A549 (cell line): ENCODE measurements around the gene MRFAP1L1. TPM values are rescaled to one million over a fixed set of nuclear protein-coding genes. Genes with fewer than 3 reads are reported as not detected.

Experiments used
- ATAC-seq, 2 experiments: fragments of 200-7000 bp in 1 of 2; fragments of >200 bp in 1 of 2; cut with Nextera tagmentation in 1 of 2; cut with Tn5 transposase in 1 of 2; 3 replicates each; pipeline versions ENCODE4 v1.8.0 to v1.9.1; 2018 to 2020; ENCODE audit warnings: mild to moderate bottlenecking in 1 of 2, moderate library complexity in 1 of 2
- CTCF ChIA-PET: fragments of 300-600 bp; sonication (Branson Sonifier 250); formaldehyde crosslinking; extraction: SDS; loops from one replicate; lab custom pipeline; 2021; ENCODE audit warnings: antibody characterized with exemption, inconsistent platforms; lab: Yijun Ruan, JAX
- POLR2A ChIA-PET: fragments of 350-600 bp; formaldehyde crosslinking; extraction: SDS; loops from one replicate; lab custom pipeline; 2021; ENCODE audit warnings: antibody characterized with exemption, inconsistent platforms; lab: Yijun Ruan, JAX
- DNase-seq, 2 experiments: peaks; one replicate each; pipeline versions ENCODE4 v3.0.0 to v3.0.0-alpha.2; 2011 to 2016; ENCODE audit warnings: low read depth in 1 of 2, low spot score in 1 of 2
- FAIRE-seq: peaks from 2 replicates; lab custom pipeline; 2011; peaks lifted over from hg19 to GRCh38; lab: Jason Lieb, UNC
- H3K27ac ChIP-seq, 2 experiments: fragments of >200 bp; sonication (Bioruptor Twin); formaldehyde crosslinking; 3 replicates each; pipeline ENCODE4 v1.5.1; 2016 to 2017
- H3K4me1 ChIP-seq: fragments of >200 bp; sonication (Bioruptor Twin); formaldehyde crosslinking; 3 replicates; pipeline ENCODE4 v1.6.1; 2016
- H3K4me2 ChIP-seq: fragments of >200 bp; sonication (Bioruptor Twin); formaldehyde crosslinking; 3 replicates; pipeline ENCODE4 v1.6.1; 2016
- H3K4me3 ChIP-seq: fragments of >200 bp; sonication (Bioruptor Twin); formaldehyde crosslinking; 3 replicates; pipeline ENCODE4 v1.5.1; 2016
- H3K9me3 ChIP-seq: fragments of >200 bp; sonication (Bioruptor Twin); formaldehyde crosslinking; 3 replicates; pipeline ENCODE4 v1.6.1; 2016
- ATOH8 ChIP-seq: fragments of 250-450 bp; sonication (Bioruptor Pico); IDR thresholded peaks from 2 replicates; pipeline ENCODE4 v1.5.0; 2020; ENCODE audit warnings: low read depth, mild to moderate bottlenecking, moderate library complexity
- BHLHE40 ChIP-seq: IDR thresholded peaks from 2 replicates; pipeline ENCODE4 v1.6.1; 2012; ENCODE audit warnings: low read depth, low read length, inconsistent platforms
- CBX8 ChIP-seq: fragments of 200-600 bp; sonication (generic); IDR thresholded peaks from 2 replicates; pipeline ENCODE4 v1.6.1; 2016
- CTCF ChIP-seq: fragments of >200 bp; sonication (Bioruptor Twin); formaldehyde crosslinking; IDR thresholded peaks from 3 replicates; pipeline ENCODE4 v1.5.1; 2016
- EHMT2 ChIP-seq: fragments of 200-600 bp; sonication (generic); IDR thresholded peaks from 2 replicates; pipeline ENCODE4 v1.6.1; 2016; ENCODE audit warnings: antibody characterized with exemption, low read depth, mild to moderate bottlenecking, moderate library complexity
- ELK1 ChIP-seq: fragments of 150-350 bp; IDR thresholded peaks from 2 replicates; pipeline ENCODE4 v1.6.1; 2014; ENCODE audit warnings: low read depth, mild to moderate bottlenecking, low read length
- EP300 ChIP-seq, 2 experiments: fragments of >200 bp; sonication (Bioruptor Twin); formaldehyde crosslinking; IDR thresholded peaks; 2 replicates in 1 of 2; 3 replicates in 1 of 2; pipeline ENCODE4 v1.6.1; 2016 to 2017
- GATA3 ChIP-seq: IDR thresholded peaks from 2 replicates; pipeline ENCODE4 v1.6.1; 2012; ENCODE audit warnings: borderline replicate concordance
- HDAC2 ChIP-seq: fragments of 200-600 bp; sonication (generic); IDR thresholded peaks from 2 replicates; pipeline ENCODE4 v1.6.1; 2016
- JUN ChIP-seq, 2 experiments: fragments of >200 bp; sonication (Bioruptor Twin); formaldehyde crosslinking; IDR thresholded peaks; 2 replicates in 1 of 2; 3 replicates in 1 of 2; pipeline ENCODE4 v1.6.1; 2016 to 2017
- JUNB ChIP-seq: fragments of >200 bp; sonication (Bioruptor Twin); formaldehyde crosslinking; IDR thresholded peaks from 2 replicates; pipeline ENCODE4 v1.6.1; 2016
- KDM1A ChIP-seq: fragments of 200-600 bp; sonication (generic); IDR thresholded peaks from 2 replicates; pipeline ENCODE4 v1.6.1; 2016; ENCODE audit warnings: low read depth, mild to moderate bottlenecking
- PHF8 ChIP-seq: fragments of 200-600 bp; sonication (generic); IDR thresholded peaks from 2 replicates; pipeline ENCODE4 v1.6.1; 2016; ENCODE audit warnings: low read depth, mild to moderate bottlenecking, antibody characterized with exemption, moderate library complexity, borderline replicate concordance
- RAD21 ChIP-seq, 2 experiments: fragments of >200 bp in 1 of 2; sonication (Bioruptor Twin) in 1 of 2; formaldehyde crosslinking in 1 of 2; IDR thresholded peaks in 1 of 2; conservative IDR thresholded peaks in 1 of 2; 2 replicates in 1 of 2; 3 replicates in 1 of 2; pipeline ENCODE4 v1.6.1; 2012 to 2018; ENCODE audit warnings: inconsistent platforms in 1 of 2
- RFX5 ChIP-seq: fragments of 450-650 bp; IDR thresholded peaks from 2 replicates; pipeline ENCODE4 v1.7.1; 2014; ENCODE audit warnings: antibody characterized with exemption, mild to moderate bottlenecking, moderate library complexity
- SMC3 ChIP-seq: fragments of >200 bp; sonication (Bioruptor Twin); formaldehyde crosslinking; IDR thresholded peaks from 3 replicates; pipeline ENCODE4 v1.6.1; 2018; ENCODE audit warnings: inconsistent platforms
- TFCP2L1 ChIP-seq: fragments of 250-450 bp; sonication (Bioruptor Pico); IDR thresholded peaks from 2 replicates; pipeline ENCODE4 v1.5.0; 2021; ENCODE audit warnings: mild to moderate bottlenecking
- WGBS: methylation state at CpG from one replicate; pipeline ENCODE4 v1.1.6; 2017; ENCODE audit errors: missing lambda C conversion rate; 5-methylcytosine and 5-hydroxymethylcytosine counted together
- polyA plus RNA-seq, 4 experiments: library from polyadenylated mRNA; depleted of rRNA in 3 of 4; stranded (reverse); fragments of >200 nt; fragmentation: RNase III in 1 of 4; extraction: RNeasy Plus Mini Kit Qiagen cat#74134 plus additional on column Dnase treatment in 1 of 4; gene quantifications; 2 replicates in 3 of 4; 3 replicates in 1 of 4; pipeline ENCODE4 v1.2.3, GENCODE V29; 2011 to 2017
- TF ChIP-seq, protein P1 (sequence below): fragments of >200 bp; sonication (Bioruptor Twin); formaldehyde crosslinking; IDR thresholded peaks from 2 replicates; pipeline ENCODE4 v1.6.1; 2016
- TF ChIP-seq, protein P2 (sequence below): fragments of 200-600 bp; sonication (generic); IDR thresholded peaks from 2 replicates; pipeline ENCODE4 v1.6.1; 2016; ENCODE audit warnings: antibody characterized with exemption, mild to moderate bottlenecking, moderate library complexity
- TF ChIP-seq, protein P3 (sequence below): IDR thresholded peaks from 2 replicates; pipeline ENCODE4 v1.6.1; 2012; ENCODE audit warnings: low read depth, borderline replicate concordance

The MRFAP1L1 gene
- polyA plus RNA-seq, 2 of the 4 experiments (the other 2 are of a cell fraction) = 46.1 to 78.2 TPM

DNA sequence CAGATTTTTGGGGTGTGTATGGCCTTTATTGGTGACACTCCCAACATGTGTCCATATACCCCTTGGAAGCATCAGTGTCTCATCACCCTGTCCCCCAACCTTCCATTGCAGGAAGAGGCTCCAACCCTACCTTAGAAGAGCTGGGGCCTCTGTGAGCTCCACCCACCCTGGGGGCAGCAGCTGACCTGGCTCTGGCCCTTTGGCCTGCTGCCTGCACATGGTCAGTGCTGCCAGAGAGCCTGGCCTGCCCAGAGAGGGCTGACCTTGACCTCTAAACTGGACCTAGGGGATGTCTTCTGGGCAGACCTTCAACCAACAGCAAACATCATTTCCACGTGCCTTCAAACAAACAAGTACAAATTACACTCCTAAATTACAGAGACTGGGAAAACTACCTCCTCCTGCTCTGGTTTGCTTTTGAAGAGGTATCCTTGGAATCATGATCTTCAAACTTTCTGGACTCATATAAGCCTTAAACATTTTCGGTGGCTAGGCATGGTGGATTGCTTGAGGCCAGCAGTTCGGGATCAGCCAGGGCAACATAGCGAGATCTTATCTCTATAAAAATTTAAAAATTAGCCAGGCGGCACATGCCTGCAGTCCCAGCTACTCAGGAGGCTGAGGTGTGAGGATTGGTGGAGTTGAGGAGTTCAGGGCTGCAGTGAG, 45.6 kb upstream of the MRFAP1L1 start:
- ChIA-PET POLR2A (no interaction called here), CTCF (no interaction called here)
- DNase-seq = no peak
- no peaks in the 10 kb centered on the region for H3K9me3 ChIP-seq
- H3K27ac ChIP-seq = no peak overlapping the region; a peak in 1 of 6 replicates
- ATAC-seq = no peak
- 60% methylated on average over 5 of the region's 5 CpGs for WGBS
- no peak overlapping the region for H3K4me2 ChIP-seq
- no peak for FAIRE-seq
- TF ChIP-seq BHLHE40 (no peak), JUN (IDR thresholded peaks at IDR 0.05) (no peak), CTCF (no peak), CBX8 (no peak), GATA3 (no peak), EP300 (IDR thresholded peaks at IDR 0.05) (no peak), EHMT2 (no peak), RFX5 (no peak), ELK1 (no peak), SMC3 (no peak), ATOH8 (CRISPR knock-in tag) (no peak), RAD21 (conservative IDR thresholded peaks at IDR 0.05 in 1 of 2, IDR thresholded peaks at IDR 0.05 in 1 of 2) (no peak)
- TF ChIP-seq, protein P1, sequence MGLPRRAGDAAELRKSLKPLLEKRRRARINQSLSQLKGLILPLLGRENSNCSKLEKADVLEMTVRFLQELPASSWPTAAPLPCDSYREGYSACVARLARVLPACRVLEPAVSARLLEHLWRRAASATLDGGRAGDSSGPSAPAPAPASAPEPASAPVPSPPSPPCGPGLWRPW = no peak
- peaks cover 24% of the 10 kb centered on the region for H3K4me1 ChIP-seq
- H3K4me3 ChIP-seq = no peak overlapping the region

- 90% methylated on average over 3 of the region's 3 CpGs for WGBS
- ATAC-seq (no peak), DNase-seq (no peak), FAIRE-seq (no peak)
- no peak overlapping the region for H3K4me3 ChIP-seq
- POLR2A ChIA-PET = no interaction called here
- no peak overlapping the region for H3K4me2 ChIP-seq
- H3K27ac ChIP-seq = no peak overlapping the region; a peak in 1 of 6 replicates
- no peak for TF ChIP-seq JUNB
- no peak for TF ChIP-seq RFX5
- no peak for TF ChIP-seq PHF8
- TF ChIP-seq JUN (IDR thresholded peaks at IDR 0.05) = no peak
- TF ChIP-seq, protein P2, sequence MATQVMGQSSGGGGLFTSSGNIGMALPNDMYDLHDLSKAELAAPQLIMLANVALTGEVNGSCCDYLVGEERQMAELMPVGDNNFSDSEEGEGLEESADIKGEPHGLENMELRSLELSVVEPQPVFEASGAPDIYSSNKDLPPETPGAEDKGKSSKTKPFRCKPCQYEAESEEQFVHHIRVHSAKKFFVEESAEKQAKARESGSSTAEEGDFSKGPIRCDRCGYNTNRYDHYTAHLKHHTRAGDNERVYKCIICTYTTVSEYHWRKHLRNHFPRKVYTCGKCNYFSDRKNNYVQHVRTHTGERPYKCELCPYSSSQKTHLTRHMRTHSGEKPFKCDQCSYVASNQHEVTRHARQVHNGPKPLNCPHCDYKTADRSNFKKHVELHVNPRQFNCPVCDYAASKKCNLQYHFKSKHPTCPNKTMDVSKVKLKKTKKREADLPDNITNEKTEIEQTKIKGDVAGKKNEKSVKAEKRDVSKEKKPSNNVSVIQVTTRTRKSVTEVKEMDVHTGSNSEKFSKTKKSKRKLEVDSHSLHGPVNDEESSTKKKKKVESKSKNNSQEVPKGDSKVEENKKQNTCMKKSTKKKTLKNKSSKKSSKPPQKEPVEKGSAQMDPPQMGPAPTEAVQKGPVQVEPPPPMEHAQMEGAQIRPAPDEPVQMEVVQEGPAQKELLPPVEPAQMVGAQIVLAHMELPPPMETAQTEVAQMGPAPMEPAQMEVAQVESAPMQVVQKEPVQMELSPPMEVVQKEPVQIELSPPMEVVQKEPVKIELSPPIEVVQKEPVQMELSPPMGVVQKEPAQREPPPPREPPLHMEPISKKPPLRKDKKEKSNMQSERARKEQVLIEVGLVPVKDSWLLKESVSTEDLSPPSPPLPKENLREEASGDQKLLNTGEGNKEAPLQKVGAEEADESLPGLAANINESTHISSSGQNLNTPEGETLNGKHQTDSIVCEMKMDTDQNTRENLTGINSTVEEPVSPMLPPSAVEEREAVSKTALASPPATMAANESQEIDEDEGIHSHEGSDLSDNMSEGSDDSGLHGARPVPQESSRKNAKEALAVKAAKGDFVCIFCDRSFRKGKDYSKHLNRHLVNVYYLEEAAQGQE = no peak
- TF ChIP-seq, protein P3, sequence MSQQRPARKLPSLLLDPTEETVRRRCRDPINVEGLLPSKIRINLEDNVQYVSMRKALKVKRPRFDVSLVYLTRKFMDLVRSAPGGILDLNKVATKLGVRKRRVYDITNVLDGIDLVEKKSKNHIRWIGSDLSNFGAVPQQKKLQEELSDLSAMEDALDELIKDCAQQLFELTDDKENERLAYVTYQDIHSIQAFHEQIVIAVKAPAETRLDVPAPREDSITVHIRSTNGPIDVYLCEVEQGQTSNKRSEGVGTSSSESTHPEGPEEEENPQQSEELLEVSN = no peak
- 0 out of 2 replicates have a peak, but pooled peaks have one; percentile 52 for TF ChIP-seq HDAC2
- 0 out of 2 replicates have a peak, but pooled peaks have one; percentile 46 for TF ChIP-seq KDM1A
- no peak for TF ChIP-seq TFCP2L1
- no peak for TF ChIP-seq EHMT2
- no peaks in the 10 kb centered on the region for H3K9me3 ChIP-seq
- H3K4me1 ChIP-seq = peaks cover 30% of the 10 kb centered on the region
- CTCF ChIA-PET = no interaction called here
Observed at GRCh38 chr4:6754481-6755087, 44.9 kb upstream of the MRFAP1L1 start.
